ENCODE data around the gene ATP9B. TPM values are rescaled to one million over a fixed set of nuclear protein-coding genes. Genes with fewer than 3 reads are reported as not detected.

Gene ATP9B
- total RNA-seq, 1 donor from 2014 or later, result 34.1 TPM

DNA sequence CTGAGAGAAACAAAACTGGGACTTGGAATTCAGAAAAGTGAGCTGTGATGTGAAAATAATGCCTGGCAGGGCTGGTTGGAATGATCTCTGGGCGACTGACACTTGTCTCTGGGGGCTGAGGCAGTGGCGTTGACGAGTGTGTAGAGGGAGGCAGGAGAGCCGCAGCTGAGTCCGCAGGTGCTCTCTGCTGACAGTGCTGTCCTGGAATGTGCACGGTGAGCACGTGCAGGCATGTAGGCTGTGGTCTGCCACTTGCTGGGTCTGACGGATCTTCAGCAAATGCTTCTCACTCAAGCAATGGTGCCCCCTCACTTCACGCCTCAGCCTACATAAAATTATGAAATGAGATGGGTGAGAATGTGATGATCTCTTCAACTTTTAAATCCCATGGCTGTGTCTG is 38.5 kb upstream of the ATP9B start:
- Mint-ChIP-seq H3K4me1 (ENCODE audit: unreplicated experiment) (no peaks in the 10 kb centered on the region), H3K27ac (no peak overlapping the region), H3K36me3 (no peaks in the 10 kb centered on the region), H3K9me3 (peaks cover 13% of the 10 kb centered on the region), H3K27me3 (no peaks in the 10 kb centered on the region), H3K4me3 (no peak overlapping the region)
- DNase-seq (ENCODE audit: extremely low spot score, unreplicated experiment), result no peak
- no peak for TF ChIP-seq CTCF (conservative IDR thresholded peaks at IDR 0.05)

GRCh38 chr18:79042276-79042675 is 26.9 kb upstream of the ATP9B start:
- Mint-ChIP-seq H3K4me3 (no peak overlapping the region), H3K36me3 (no peaks in the 10 kb centered on the region)

DNA sequence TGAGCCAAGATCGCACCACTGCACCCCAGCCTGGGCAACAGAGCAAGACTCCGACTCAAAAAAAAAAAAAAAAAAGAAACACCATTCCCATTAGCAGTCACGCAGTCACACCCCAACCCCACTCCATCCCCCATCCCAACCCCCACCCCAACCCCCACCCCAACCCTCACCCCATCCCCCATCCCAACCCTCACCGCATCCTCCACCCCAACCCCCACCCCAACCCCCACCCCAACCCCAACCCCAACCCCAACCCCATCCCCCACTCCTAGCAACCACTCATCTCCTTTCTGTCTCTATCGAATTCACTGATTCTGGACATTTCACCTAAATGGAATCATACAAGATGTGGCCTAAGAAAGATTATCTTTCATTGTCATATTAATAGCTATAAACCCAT is 25.9 kb upstream of the ATP9B start:
- Mint-ChIP-seq H3K36me3 (no peaks in the 10 kb centered on the region), H3K4me1 (ENCODE audit: unreplicated experiment) (no peaks in the 10 kb centered on the region), H3K4me3 (no peak overlapping the region), H3K27ac (no peak overlapping the region), H3K9me3 (peaks cover 5% of the 10 kb centered on the region), H3K27me3 (no peaks in the 10 kb centered on the region)
- TF ChIP-seq CTCF (conservative IDR thresholded peaks at IDR 0.05), result no peak
- DNase-seq (ENCODE audit: extremely low spot score, unreplicated experiment), result no peak

More at GRCh38 chr18:79042276-79042675, 26.9 kb upstream of the ATP9B start:
- no peak overlapping the region for H3K27ac Mint-ChIP-seq
- peaks cover 5% of the 10 kb centered on the region for H3K9me3 Mint-ChIP-seq
- no peak for TF ChIP-seq CTCF (conservative IDR thresholded peaks at IDR 0.05)
- no peaks in the 10 kb centered on the region for H3K4me1 Mint-ChIP-seq (ENCODE audit: unreplicated experiment)
- no peaks in the 10 kb centered on the region for H3K27me3 Mint-ChIP-seq
- no peak for DNase-seq (ENCODE audit: extremely low spot score, unreplicated experiment)

- Mint-ChIP-seq H3K4me3 (no peak overlapping the region), H3K4me1 (ENCODE audit: unreplicated experiment) (no peaks in the 10 kb centered on the region), H3K9me3 (no peaks in the 10 kb centered on the region), H3K27me3 (no peaks in the 10 kb centered on the region), H3K27ac (no peak overlapping the region), H3K36me3 (no peaks in the 10 kb centered on the region)
- TF ChIP-seq CTCF (conservative IDR thresholded peaks at IDR 0.05), result no peak
- no peak for DNase-seq (ENCODE audit: extremely low spot score, unreplicated experiment)
Measured at GRCh38 chr18:79046522-79046921, 22.7 kb upstream of the ATP9B start.

DNA sequence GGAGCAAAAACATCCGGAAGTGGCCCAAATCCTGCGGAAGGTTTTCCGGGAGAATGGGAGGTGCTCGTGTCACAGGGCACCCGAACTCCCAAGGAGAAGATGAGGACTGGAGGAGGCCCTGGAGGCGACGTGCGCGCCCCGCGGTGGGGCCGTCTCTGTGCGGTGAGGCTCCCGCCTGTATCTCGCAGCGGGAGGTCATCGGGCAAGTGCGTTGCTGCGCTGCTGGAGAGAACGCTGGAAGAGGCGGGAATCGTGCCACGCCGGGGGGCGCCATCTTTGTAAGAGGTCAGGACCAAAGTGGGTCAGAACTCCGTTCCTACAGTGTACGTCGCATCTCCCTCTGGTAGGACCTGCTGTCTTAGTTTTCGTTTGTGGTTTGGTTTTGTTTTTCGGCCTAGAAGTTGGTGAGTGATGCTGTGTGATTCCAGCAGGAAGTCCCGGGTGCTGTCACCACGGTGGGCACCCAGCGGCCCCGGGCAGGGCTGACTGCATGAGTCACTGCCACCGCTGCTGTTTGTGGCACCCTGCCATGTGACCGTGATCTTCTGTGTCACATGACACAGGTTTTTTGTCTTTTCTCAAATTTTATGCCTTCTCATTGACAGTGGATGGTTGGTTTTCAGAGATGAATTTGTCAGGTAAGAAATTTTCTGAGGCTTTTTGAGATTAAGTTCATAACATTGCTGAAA is 21.5 kb upstream of the ATP9B start:
- TF ChIP-seq CTCF (conservative IDR thresholded peaks at IDR 0.05), result no peak
- H3K4me3 Mint-ChIP-seq, result no peak overlapping the region

More for the DNA sequence above, 21.5 kb upstream of the ATP9B start:
- Mint-ChIP-seq H3K9me3 (no peaks in the 10 kb centered on the region), H3K27ac (no peak overlapping the region), H3K27me3 (peaks cover 2% of the 10 kb centered on the region), H3K4me1 (ENCODE audit: unreplicated experiment) (no peaks in the 10 kb centered on the region), H3K36me3 (no peaks in the 10 kb centered on the region)
- no peak for DNase-seq (ENCODE audit: extremely low spot score, unreplicated experiment)
